HUES64 (cell line): ENCODE data around the gene IL17REL.
A peak's percentile ranks its signal among the peaks of the same experiment; 100 is the strongest.

Source experiments
- H3K27ac ChIP-seq: 2 replicates; pipeline ENCODE4 v1.7.0; 2013; ENCODE audit warnings: low read depth, low read length, inconsistent platforms
- H3K27me3 ChIP-seq: 2 replicates; pipeline ENCODE4 v1.6.1; 2013; ENCODE audit warnings: mild to moderate bottlenecking, low read length; ENCODE audit not compliant: insufficient read depth
- H3K36me3 ChIP-seq: 2 replicates; pipeline ENCODE4 v1.6.1; 2013; ENCODE audit warnings: mild to moderate bottlenecking, low read length; ENCODE audit not compliant: insufficient read depth
- H3K4me1 ChIP-seq: 2 replicates; pipeline ENCODE4 v1.6.1; 2013; ENCODE audit warnings: mild to moderate bottlenecking, low read length, moderate library complexity; ENCODE audit not compliant: insufficient read depth
- H3K4me3 ChIP-seq: 2 replicates; pipeline ENCODE4 v1.5.1; 2013; ENCODE audit warnings: mild to moderate bottlenecking, low read length, moderate library complexity
- H3K9ac ChIP-seq: 2 replicates; pipeline ENCODE4 v1.6.1; 2013; ENCODE audit warnings: mild to moderate bottlenecking, low read depth, low read length
- H3K9me3 ChIP-seq: 2 replicates; pipeline ENCODE4 v1.6.1; 2013; ENCODE audit warnings: low read depth, low read length; ENCODE audit not compliant: insufficient read depth
- WGBS: fragments of 150-250, 120-280 bp; methylation state at CpG from one replicate; pipeline ENCODE4 v1.1.7; 2013; ENCODE audit warnings: missing lambda C conversion rate; 5-methylcytosine and 5-hydroxymethylcytosine counted together

The IL17REL gene

DNA sequence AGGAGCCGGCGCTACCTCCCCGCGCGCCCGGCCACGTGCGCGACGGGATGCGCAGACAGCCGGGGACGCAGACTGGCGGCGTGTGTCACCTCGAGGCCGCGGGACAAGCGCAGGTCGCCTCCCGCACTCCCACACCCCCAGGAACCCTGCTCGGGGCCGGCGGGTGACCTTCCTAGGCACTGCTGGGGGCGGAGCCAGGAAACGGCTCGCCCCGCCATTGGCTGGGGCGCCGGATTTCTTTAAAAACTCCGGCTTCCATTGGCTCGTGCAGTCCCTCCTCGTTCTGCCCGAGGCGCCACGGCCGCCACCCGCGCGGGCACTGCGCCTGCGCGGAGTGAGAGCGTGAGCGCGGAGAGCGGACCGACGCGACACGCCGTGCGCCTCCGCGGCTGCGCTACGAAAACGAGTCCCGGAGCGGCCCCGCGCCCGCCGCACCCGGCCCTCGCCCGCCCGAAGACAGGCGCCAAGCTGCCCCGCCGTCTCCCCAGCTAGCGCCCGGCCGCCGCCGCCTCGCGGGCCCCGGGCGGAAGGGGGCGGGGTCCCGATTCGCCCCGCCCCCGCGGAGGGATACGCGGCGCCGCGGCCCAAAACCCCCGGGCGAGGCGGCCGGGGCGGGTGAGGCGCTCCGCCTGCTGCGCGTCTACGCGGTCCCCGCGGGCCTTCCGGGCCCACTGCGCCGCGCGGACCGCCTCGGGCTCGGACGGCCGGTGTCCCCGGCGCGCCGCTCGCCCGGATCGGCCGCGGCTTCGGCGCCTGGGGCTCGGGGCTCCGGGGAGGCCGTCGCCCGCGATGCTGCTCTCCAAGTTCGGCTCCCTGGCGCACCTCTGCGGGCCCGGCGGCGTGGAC, 52.2 kb downstream of the IL17REL start, which contains the start of gene PIM3:
PIM3 (plus strand) TSS at position 614 of the 846 bp plus-strand sequence; CDS start at position 790, 176 bp downstream.
- peak within 1 kb of the TSS; percentile 88 for H3K9ac ChIP-seq
- peaks cover 21% of the 10 kb centered on the region for H3K36me3 ChIP-seq
- under 1% methylated on average over 137 of the region's 137 CpGs for WGBS
- H3K4me3 ChIP-seq, result peak within 1 kb of the TSS; percentile 88
- H3K27ac ChIP-seq, result peak within 1 kb of the TSS; percentile 86; the same call in 1 of the 2 replicates
- no peaks in the 10 kb centered on the region for H3K9me3 ChIP-seq
- H3K27me3 ChIP-seq, result peaks cover 7% of the 10 kb centered on the region; the same call in 1 of the 2 replicates
- H3K4me1 ChIP-seq, result peaks cover 6% of the 10 kb centered on the region; the same call in 1 of the 2 replicates

DNA sequence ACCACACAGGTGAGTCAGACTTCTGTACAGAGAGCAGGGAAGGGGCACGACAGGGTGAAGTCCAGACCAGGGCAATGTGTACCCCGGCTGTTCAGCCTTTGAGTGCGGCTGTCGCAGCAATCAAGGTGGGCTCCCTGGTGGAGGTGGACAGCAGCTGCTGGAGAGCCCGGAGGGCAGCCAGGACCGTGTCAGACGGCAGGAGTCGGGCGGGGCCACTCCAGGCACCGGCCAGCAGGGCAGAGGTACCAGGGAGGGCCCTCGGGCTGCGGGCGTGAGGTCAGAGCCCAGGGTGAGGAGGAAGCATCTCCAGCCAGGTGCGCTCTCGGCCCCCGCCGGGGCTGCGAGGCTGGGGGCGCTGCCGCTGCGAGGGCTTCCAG, 52.8 kb downstream of the IL17REL start:
- Histone ChIP-seq H3K27me3 (peaks cover 7% of the 10 kb centered on the region; the same call in 1 of the 2 replicates), H3K9me3 (no peaks in the 10 kb centered on the region), H3K4me1 (peaks cover 6% of the 10 kb centered on the region; the same call in 1 of the 2 replicates), H3K4me3 (peak overlapping the region; percentile 88), H3K9ac (peak overlapping the region; percentile 88), H3K27ac (peak overlapping the region; percentile 86; the same call in 1 of the 2 replicates), H3K36me3 (peaks cover 21% of the 10 kb centered on the region)
- WGBS, result 20% methylated on average over 21 of the region's 21 CpGs

DNA sequence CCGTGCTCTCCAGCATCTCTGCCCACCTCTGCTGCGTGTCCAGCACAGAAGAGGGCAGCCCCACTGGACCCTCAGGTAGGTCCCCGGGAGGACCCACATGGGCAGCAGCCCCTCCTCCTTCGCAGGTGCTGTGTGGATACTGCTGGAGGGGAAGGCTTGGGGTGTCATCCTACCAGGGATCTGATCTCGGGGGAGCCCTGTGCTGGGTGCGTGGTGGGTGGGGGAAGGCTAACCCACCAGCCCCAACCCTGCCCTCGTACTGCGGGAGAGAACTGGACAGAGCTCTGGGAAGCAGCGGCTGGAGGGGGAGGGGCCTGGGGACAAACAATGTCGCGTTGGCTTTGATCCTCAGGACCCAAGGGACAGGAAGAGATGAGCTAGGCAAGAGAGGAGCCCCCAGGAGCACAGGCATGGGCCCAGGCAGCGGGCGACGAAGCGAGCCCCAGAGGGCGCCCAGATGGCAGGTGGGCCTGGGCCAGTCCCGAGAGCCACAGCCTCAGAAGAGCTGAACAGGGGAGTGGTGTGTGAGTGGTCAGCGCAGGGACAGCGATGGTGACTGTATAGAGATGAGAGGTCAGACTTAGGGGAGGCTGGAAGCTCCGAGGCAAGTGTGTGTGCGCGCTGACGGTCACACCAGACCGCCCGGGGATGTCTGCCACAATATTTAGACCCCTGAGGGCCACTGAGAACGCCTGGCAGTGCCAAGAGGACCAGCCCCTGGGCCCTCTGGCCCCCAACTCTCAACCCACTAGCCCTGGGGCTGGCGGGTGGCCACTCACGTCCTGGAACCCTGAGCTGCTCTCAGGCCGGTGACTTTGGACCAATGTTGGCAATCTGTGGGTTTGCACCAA, 53.4 kb downstream of the IL17REL start:
- 84% methylated on average over 29 of the region's 29 CpGs for WGBS

DNA sequence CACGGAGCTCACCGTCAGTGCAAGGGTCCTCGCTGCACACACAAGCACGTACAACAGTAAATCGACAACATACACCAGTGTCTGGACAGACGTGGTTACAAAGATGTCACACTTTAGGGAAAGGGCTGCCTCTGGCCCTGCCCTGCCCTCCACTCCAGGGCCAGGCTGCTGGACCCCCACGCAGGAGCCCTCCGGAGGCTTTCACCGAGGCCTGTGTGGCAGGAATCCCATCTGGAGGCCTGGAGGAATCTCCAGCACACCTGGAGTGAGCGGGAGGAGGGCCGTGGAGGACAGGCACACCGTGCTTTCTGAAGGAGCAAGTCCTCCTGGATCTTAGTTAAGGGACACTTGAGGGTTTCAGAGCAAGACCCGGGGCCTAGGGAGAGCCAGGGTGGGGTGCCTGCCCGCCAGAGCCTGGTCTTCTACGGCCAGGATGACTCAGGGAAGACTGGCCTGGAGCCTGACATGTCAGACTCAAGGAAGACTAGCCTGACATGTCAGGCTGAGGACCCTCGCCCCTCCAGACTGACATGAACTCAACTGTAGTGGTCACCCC, 54.1 kb downstream of the IL17REL start:
- H3K27ac ChIP-seq, result no peak overlapping the region
- H3K9ac ChIP-seq, result no peak overlapping the region
- no peaks in the 10 kb centered on the region for H3K9me3 ChIP-seq
- H3K27me3 ChIP-seq, result peaks cover 7% of the 10 kb centered on the region; the same call in 1 of the 2 replicates
- 92% methylated on average over 16 of the region's 16 CpGs for WGBS
- peaks cover 11% of the 10 kb centered on the region for H3K36me3 ChIP-seq
- no peak overlapping the region for H3K4me3 ChIP-seq
- H3K4me1 ChIP-seq, result peaks cover 6% of the 10 kb centered on the region; the same call in 1 of the 2 replicates

More for the DNA sequence above, 53.4 kb downstream of the IL17REL start:
- no peak overlapping the region for H3K27ac ChIP-seq
- peak overlapping the region; percentile 88 for H3K4me3 ChIP-seq
- peaks cover 6% of the 10 kb centered on the region; the same call in 1 of the 2 replicates for H3K4me1 ChIP-seq
- H3K36me3 ChIP-seq, result peaks cover 18% of the 10 kb centered on the region
- H3K9ac ChIP-seq, result no peak overlapping the region
- no peaks in the 10 kb centered on the region for H3K9me3 ChIP-seq
- H3K27me3 ChIP-seq, result peaks cover 7% of the 10 kb centered on the region; the same call in 1 of the 2 replicates

DNA sequence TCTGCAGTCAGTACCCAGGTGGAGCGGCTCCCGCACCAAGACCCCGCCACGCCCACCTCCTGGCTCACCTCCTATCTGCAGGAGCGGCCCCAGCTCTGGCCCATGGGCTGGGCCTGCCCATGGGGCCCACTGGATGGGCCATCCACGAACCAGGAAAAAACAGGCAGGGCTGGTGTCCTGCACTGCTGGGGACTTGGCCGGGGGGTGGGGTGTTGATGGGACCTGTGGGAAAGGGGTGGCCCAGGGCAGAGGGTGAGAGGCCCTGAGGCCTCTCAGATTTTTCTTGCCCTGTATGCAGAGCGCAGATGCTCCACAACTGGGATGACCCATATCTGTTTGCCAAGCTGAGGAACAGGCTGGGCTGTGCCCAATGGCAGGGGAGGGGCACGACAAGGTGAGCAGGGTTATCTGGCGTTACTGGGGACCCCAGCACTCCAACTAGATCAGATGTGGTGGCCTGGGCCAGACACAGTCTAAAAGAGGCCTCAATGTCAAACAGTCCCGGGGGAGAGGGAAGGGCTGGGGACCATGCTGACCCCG, 54.7 kb downstream of the IL17REL start:
- peaks cover 5% of the 10 kb centered on the region; the same call in 1 of the 2 replicates for H3K4me1 ChIP-seq
- H3K27ac ChIP-seq, result no peak overlapping the region
- H3K27me3 ChIP-seq, result peaks cover 7% of the 10 kb centered on the region; the same call in 1 of the 2 replicates
- H3K9ac ChIP-seq, result no peak overlapping the region
- WGBS, result 90% methylated on average over 12 of the region's 12 CpGs
- no peak overlapping the region for H3K4me3 ChIP-seq
- peaks cover 5% of the 10 kb centered on the region for H3K36me3 ChIP-seq
- no peaks in the 10 kb centered on the region for H3K9me3 ChIP-seq

DNA sequence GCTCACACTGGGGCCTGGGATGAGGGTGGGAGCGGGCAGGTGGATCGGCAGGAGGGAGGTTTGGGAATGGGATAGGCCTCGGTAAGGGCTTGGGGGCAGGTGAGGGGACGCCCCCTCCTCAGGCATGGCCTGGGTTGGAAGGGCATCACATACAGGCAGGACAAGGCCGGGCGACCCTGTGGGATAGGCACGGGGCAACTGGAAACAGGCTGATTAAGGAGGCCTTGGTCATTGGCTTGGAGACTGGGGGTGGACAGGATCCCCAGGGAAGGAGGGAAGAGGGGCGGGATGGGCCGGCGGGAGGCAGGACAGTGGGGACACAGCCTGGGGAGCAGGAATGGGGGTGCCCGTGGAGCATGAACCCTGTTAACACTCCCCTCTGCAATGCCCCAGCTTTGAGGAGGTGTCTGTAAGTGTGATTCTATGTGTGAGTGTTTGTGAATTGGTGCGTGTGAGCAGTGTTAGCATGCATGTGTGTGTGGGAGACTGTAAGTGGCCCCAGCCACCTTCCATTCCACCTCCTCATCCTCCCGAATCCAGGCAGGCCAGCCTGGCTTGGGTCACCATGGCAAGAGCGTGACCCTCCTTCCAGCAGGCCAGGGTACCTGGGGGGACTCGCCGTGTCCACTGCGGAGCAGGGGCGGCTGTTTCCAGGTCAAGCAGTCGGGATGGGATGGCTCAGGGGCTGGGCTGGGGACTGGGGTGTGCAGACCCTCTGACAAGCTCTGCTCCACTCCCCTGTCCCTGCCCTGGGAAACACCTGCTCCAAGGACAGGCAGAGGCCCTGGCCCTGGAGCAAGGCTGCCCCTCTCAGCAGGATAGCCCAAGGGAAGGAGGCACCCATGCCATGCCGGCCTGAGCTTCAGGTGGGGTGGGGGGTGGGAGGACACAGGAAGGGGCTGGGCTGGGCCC, 55.4 kb downstream of the IL17REL start:
- 87% methylated on average over 19 of the region's 20 CpGs for WGBS
- H3K27me3 ChIP-seq, result peaks cover 7% of the 10 kb centered on the region; the same call in 1 of the 2 replicates
- no peak overlapping the region for H3K4me3 ChIP-seq
- no peak overlapping the region for H3K27ac ChIP-seq
- H3K36me3 ChIP-seq, result no peaks in the 10 kb centered on the region
- no peaks in the 10 kb centered on the region for H3K9me3 ChIP-seq
- no peaks in the 10 kb centered on the region for H3K4me1 ChIP-seq
- H3K9ac ChIP-seq, result no peak overlapping the region

DNA sequence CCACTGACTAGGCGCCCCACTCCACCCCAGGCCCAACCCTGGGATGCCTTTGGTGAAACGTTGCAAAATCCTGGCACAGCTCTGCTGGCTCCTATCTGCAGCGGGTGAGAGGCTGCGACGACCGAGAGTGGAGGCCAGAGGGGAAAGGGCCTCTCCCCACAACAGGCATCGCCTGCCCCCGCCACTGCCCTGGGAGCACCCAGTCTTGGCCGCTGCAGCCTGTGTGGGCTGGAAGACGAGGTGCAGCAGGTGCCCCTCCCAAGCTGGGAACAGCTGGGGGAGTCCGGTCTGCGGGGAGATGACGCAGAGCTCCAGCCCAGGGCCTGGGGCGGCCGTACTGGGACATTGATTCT, 56.2 kb downstream of the IL17REL start:
- 94% methylated on average over 15 of the region's 15 CpGs for WGBS
- no peaks in the 10 kb centered on the region for H3K36me3 ChIP-seq
- no peaks in the 10 kb centered on the region for H3K9me3 ChIP-seq
- peaks cover 3% of the 10 kb centered on the region; the same call in 1 of the 2 replicates for H3K27me3 ChIP-seq
- H3K4me3 ChIP-seq, result no peak overlapping the region
- H3K4me1 ChIP-seq, result no peaks in the 10 kb centered on the region
- H3K9ac ChIP-seq, result no peak overlapping the region
- H3K27ac ChIP-seq, result no peak overlapping the region

DNA sequence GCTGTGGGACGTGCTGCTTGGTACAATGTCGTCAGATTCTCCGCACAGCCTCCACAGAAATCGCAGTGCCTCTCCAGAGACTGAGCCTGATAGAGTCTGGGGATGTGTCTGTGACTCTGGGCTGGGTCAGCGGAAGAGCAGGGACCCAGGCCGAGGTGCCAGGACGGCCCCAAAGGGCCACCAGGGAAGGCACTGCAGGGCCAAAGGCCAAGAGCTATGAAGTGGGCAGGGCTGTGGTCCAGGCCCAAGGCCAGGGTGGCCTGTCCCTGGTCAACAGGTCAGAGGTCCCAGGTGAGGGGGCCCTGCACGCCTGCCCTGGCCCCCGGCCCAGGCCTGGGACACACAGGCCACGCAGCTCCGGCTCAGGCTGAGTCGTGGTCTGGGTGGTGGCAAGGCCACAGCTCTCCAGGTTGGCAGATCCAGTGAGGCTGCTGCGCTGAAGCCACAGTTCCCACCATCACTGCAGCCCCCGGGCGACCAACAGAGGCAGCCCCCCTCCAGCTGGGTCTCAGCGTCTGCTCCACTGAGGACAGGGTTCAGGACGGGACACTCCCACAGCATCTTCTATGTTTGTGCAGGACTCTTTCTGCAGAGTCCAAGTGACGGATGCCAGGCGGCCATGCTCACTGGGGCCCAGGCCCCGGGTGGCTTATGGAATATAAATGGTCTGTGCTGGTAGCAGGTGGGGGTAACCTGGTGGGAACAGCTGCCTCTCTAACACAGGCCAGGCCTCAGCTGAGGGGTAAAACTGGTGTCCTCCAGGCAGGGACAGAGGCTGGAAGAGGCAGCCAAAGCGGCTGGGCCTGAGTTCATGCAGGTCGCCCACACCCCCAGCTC, 56.8 kb downstream of the IL17REL start:
- H3K4me3 ChIP-seq, result no peak overlapping the region
- no peak overlapping the region for H3K27ac ChIP-seq
- H3K27me3 ChIP-seq, result 0 out of 2 replicates have a peak, but pooled peaks cover 3% of the 10 kb centered on the region
- H3K9ac ChIP-seq, result no peak overlapping the region
- no peaks in the 10 kb centered on the region for H3K9me3 ChIP-seq
- WGBS, result 93% methylated on average over 22 of the region's 22 CpGs
- no peaks in the 10 kb centered on the region for H3K36me3 ChIP-seq
- no peaks in the 10 kb centered on the region for H3K4me1 ChIP-seq

DNA sequence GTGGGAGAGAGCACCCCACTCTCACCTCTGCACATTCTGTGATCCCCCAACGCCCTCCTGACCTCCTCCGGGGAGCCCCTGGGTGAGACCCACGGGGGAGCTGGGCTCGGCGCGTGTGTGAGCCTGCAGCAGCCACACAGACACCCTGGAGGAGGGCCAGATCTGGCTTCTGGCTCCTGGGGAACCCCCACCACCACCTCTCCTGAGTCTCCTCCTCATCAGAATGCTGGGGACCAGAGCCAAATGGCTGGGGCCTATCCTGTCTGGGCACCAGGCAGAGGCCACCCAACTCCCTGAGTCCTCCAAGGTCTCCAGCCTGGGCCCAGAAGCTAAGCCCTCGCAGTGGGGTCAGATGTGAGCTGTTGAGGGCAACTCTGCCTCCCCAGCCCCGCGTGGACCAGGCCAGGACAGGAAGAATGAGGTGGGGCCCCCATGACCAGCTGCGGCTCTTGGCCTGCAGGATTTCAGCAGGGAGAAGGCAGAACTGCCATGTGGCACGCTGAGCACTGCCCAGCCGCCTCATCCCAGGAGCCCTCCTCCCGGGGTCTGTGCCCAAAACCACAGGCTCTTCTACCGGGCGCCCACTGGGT, 57.5 kb downstream of the IL17REL start:
- Histone ChIP-seq H3K9me3 (no peaks in the 10 kb centered on the region), H3K9ac (no peak overlapping the region), H3K4me1 (no peaks in the 10 kb centered on the region), H3K27ac (no peak overlapping the region), H3K36me3 (no peaks in the 10 kb centered on the region), H3K27me3 (0 out of 2 replicates have a peak, but pooled peaks cover 3% of the 10 kb centered on the region), H3K4me3 (no peak overlapping the region)
- WGBS, result 94% methylated on average over 15 of the region's 15 CpGs
